ENCODE data around the gene EXOC1. TPM values are rescaled to one million over a fixed set of nuclear protein-coding genes. Genes with fewer than 3 reads are reported as not detected.

The EXOC1 gene
- total and polyA plus RNA-seq, 9 of the 15 experiments (the other 6 are each of a cell fraction or from before 2014, with no cell fraction given) = 16.0 to 45.5 (median 26.2) TPM

DNA sequence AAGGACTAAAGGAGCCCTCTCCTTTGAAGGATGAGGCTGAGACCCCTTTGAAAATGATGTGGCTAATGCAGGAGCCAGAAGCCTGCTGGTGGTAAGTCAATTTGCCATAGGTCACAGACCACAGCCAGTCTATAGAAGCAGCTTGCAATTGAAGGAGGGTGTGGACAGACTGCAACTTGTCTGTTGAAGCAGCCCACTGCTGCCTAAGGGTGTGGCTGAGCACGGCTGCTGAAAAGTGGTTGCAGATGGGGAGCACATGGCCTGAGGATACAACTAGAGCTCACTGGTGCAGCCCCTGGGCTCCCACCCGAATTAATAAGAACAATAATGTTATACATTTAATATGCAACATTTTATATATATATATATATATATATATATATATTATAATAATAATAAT is 45.3 kb upstream of the EXOC1 start:
- intact Hi-C loops (cut with micrococcal nuclease) (no loop called here), in situ Hi-C loops (cut with MboI) (no loop called here)
- DNase-seq (ENCODE audit: extremely low read depth in 1 of 4, low spot score in 3 of 4) (peak in 1 of 4 experiments; percentile 43), ATAC-seq (peak; percentile 81), FAIRE-seq (no peak)
- Histone ChIP-seq H4K20me1 (replicated peaks; ENCODE audit: control insufficient read depth, insufficient read depth, low read length) (no peaks in the 10 kb centered on the region), H3K4me2 (ENCODE audit: insufficient read depth, low read length) (no peak overlapping the region), H3K9ac (ENCODE audit: insufficient read depth in 1 of 2, low read depth in 2 of 2, low read length in 2 of 2) (no peak overlapping the region), H3K27ac (ENCODE audit: extremely low read depth, low read depth, low read length) (no peak overlapping the region), H3K4me3 (no peak overlapping the region), H3K9me3 (replicated peaks; ENCODE audit: control insufficient read depth, insufficient read depth, low read depth, low read length) (no peaks in the 10 kb centered on the region), H3K4me1 (replicated peaks in 1 of 2; ENCODE audit: control insufficient read depth in 2 of 2, insufficient read depth in 2 of 2, low read length in 2 of 2) (no peaks in the 10 kb centered on the region; a peak in 1 of 5 replicates), H2AFZ (ENCODE audit: low read depth, low read length) (peak overlapping the region; percentile 69), H3K9me1 (ENCODE audit: control insufficient read depth, insufficient read depth, low read length) (no peaks in the 10 kb centered on the region), H3K36me3 (ENCODE audit: control insufficient read depth, insufficient read depth, low read length) (no peaks in the 10 kb centered on the region), H3K27me3 (ENCODE audit: control insufficient read depth in 2 of 2, insufficient read depth in 2 of 2, low read length in 2 of 2) (no peaks in the 10 kb centered on the region; a peak in 1 of 5 replicates), H3K79me2 (ENCODE audit: control insufficient read depth, insufficient read depth, low read length) (no peaks in the 10 kb centered on the region)
- ChIA-PET CTCF (ENCODE audit: low intra/inter-chr PET ratio) (no interaction called here), POLR2A (interaction anchor here (1.0 to 2.4 kb wide), 5 partner anchors 10 to 19 kb away, joined by 3 to 9 read pairs (median 4); partner anchors contain the start of gene EXOC1L)
- no TSS peak for BruUV-seq (replicated peaks)
- 5% methylated on average over 2 of the region's 2 CpGs for WGBS (ENCODE audit: insufficient coverage, low coverage, missing lambda C conversion rate)
- TF ChIP-seq ZNF644 (tag; IDR thresholded peaks at IDR 0.05; ENCODE audit: low read depth) (no peak), NONO (IDR thresholded peaks at IDR 0.05; ENCODE audit: low read depth in 2 of 2, low read length in 1 of 2) (no peak), MXD1 (CRISPR knock-in tag; IDR thresholded peaks at IDR 0.05; ENCODE audit: borderline replicate concordance, poor library complexity, severe bottlenecking) (no peak), CSDE1 (IDR thresholded peaks at IDR 0.05) (no peak), MEIS2 (IDR thresholded peaks at IDR 0.05; ENCODE audit: partially characterized antibody) (no peak), ELF1 (tag; IDR thresholded peaks at IDR 0.05) (no peak), ATF2 (CRISPR knock-in tag; IDR thresholded peaks at IDR 0.05) (no peak), ZSCAN32 (CRISPR knock-in tag; IDR thresholded peaks at IDR 0.05) (no peak), ZNF589 (CRISPR knock-in tag; IDR thresholded peaks at IDR 0.05; ENCODE audit: low read depth) (no peak), CEBPB (tag; IDR thresholded peaks at IDR 0.05) (no peak), CEBPZ (IDR thresholded peaks at IDR 0.05; ENCODE audit: borderline replicate concordance, low read depth, low read length) (no peak), TFAM (CRISPR knock-in tag; conservative IDR thresholded peaks at IDR 0.05) (no peak), EHMT2 (IDR thresholded peaks at IDR 0.05) (no peak)
- TF ChIP-seq, protein P1, sequence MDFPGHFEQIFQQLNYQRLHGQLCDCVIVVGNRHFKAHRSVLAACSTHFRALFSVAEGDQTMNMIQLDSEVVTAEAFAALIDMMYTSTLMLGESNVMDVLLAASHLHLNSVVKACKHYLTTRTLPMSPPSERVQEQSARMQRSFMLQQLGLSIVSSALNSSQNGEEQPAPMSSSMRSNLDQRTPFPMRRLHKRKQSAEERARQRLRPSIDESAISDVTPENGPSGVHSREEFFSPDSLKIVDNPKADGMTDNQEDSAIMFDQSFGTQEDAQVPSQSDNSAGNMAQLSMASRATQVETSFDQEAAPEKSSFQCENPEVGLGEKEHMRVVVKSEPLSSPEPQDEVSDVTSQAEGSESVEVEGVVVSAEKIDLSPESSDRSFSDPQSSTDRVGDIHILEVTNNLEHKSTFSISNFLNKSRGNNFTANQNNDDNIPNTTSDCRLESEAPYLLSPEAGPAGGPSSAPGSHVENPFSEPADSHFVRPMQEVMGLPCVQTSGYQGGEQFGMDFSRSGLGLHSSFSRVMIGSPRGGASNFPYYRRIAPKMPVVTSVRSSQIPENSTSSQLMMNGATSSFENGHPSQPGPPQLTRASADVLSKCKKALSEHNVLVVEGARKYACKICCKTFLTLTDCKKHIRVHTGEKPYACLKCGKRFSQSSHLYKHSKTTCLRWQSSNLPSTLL (IDR thresholded peaks at IDR 0.05) = no peak

All from K562 (cell line).